HFF-Myc (cell line): Measurements from ENCODE around the gene ZNF197.

Experiments used
- DNase-seq: peaks from one replicate; pipeline ENCODE4 v3.0.0-alpha.2; 2011; ENCODE audit warnings: low read depth; ENCODE audit errors: extremely low read depth
- H3K4me3 ChIP-seq: replicated peaks from 2 replicates; pipeline ENCODE4 v1.5.1; 2011; ENCODE audit warnings: low read depth, mild to moderate bottlenecking, control low read depth, low read length
- TF ChIP-seq, protein P1 (sequence below): IDR thresholded peaks from 2 replicates; pipeline ENCODE4 v1.5.1; 2012; ENCODE audit warnings: mild to moderate bottlenecking, low read depth, low read length, control low read depth; ENCODE audit errors: missing control alignments

ZNF197 gene

DNA sequence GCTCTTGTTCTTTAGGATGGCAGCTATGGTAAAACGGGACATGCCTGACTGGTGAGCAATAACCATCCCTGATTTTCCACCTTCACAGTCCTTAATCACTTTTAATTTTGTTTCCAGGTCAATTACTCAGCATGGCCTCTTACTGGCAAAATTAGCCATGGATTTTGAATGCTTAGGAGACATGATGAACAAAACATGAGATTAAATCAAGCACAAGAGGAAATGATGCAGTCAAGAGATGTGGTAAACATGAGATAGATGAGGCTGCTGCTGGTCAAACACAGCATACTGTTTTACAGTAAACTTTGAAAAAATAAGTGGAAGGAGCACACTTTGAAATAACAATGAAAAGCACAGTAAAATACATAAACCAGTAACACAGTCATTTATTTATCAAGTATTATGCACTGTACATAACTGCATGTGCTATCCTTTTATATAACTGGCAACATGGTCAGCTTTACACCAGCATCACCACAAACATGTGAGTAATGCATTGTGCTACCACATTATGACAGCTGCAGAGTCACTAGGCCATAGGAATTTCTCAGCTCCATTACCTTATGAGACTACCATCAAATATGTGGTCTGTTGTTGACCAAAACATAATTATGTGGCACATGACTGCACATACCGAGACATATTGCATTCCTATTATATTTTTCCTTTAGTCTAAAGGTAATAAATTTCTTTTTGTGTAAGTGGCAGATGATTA lies 57.5 kb downstream of the ZNF197 start:
- TF ChIP-seq, protein P1, sequence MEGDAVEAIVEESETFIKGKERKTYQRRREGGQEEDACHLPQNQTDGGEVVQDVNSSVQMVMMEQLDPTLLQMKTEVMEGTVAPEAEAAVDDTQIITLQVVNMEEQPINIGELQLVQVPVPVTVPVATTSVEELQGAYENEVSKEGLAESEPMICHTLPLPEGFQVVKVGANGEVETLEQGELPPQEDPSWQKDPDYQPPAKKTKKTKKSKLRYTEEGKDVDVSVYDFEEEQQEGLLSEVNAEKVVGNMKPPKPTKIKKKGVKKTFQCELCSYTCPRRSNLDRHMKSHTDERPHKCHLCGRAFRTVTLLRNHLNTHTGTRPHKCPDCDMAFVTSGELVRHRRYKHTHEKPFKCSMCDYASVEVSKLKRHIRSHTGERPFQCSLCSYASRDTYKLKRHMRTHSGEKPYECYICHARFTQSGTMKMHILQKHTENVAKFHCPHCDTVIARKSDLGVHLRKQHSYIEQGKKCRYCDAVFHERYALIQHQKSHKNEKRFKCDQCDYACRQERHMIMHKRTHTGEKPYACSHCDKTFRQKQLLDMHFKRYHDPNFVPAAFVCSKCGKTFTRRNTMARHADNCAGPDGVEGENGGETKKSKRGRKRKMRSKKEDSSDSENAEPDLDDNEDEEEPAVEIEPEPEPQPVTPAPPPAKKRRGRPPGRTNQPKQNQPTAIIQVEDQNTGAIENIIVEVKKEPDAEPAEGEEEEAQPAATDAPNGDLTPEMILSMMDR: no peak
- DNase-seq: no peak
- no peak overlapping the region for H3K4me3 ChIP-seq

- TF ChIP-seq, protein P1: no peak
- peak overlapping the region; percentile 53 for H3K4me3 ChIP-seq
- DNase-seq: peak; percentile 9
Measured at GRCh38 chr3:44685128-44685800, 60.4 kb downstream of the ZNF197 start.

DNA sequence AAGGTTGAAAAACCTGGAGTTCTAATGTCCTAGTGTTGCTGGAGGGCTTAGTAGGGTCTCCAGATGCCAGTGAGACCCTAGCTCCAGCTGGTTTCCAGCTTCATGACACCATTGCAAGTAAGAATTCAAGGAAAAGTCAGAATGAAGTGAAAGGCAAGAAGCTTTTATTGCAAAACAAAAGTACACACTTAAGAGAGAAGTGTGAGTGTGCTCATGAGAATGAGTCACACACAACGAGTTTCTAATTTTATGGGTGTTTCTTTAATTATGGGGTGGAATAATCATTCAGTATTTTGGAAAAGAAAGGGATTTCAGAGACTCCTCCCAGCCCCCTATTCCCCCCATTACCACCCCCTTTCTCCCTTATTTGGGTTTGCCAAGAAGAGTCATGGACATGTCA lies 63.1 kb downstream of the ZNF197 start:
- TF ChIP-seq, protein P1: no peak

More for the DNA sequence above, 63.1 kb downstream of the ZNF197 start:
- DNase-seq: no peak
- H3K4me3 ChIP-seq: no peak overlapping the region
